HL-60 (cell line): ENCODE measurements around the gene ARHGAP25.

Experiments
- CTCF ChIP-seq: IDR thresholded peaks from one replicate; pipeline ENCODE4 v1.5.1; 2011; ENCODE audit warnings: low read length, control low read depth, inconsistent platforms; ENCODE audit not compliant: insufficient read depth
- POLR2AphosphoS5 ChIP-seq: IDR thresholded peaks from 2 replicates; pipeline ENCODE4 v1.6.1; 2012; ENCODE audit warnings: low read depth
- TF ChIP-seq, protein P1 (sequence below): IDR thresholded peaks from 2 replicates; pipeline ENCODE4 v1.6.1; 2012; ENCODE audit warnings: low read depth; ENCODE audit not compliant: insufficient replicate concordance

GRCh38 chr2:68770271-68771111, 35.9 kb downstream of the ARHGAP25 start:
- TF ChIP-seq, protein P1, sequence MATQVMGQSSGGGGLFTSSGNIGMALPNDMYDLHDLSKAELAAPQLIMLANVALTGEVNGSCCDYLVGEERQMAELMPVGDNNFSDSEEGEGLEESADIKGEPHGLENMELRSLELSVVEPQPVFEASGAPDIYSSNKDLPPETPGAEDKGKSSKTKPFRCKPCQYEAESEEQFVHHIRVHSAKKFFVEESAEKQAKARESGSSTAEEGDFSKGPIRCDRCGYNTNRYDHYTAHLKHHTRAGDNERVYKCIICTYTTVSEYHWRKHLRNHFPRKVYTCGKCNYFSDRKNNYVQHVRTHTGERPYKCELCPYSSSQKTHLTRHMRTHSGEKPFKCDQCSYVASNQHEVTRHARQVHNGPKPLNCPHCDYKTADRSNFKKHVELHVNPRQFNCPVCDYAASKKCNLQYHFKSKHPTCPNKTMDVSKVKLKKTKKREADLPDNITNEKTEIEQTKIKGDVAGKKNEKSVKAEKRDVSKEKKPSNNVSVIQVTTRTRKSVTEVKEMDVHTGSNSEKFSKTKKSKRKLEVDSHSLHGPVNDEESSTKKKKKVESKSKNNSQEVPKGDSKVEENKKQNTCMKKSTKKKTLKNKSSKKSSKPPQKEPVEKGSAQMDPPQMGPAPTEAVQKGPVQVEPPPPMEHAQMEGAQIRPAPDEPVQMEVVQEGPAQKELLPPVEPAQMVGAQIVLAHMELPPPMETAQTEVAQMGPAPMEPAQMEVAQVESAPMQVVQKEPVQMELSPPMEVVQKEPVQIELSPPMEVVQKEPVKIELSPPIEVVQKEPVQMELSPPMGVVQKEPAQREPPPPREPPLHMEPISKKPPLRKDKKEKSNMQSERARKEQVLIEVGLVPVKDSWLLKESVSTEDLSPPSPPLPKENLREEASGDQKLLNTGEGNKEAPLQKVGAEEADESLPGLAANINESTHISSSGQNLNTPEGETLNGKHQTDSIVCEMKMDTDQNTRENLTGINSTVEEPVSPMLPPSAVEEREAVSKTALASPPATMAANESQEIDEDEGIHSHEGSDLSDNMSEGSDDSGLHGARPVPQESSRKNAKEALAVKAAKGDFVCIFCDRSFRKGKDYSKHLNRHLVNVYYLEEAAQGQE = no peak
- TF ChIP-seq CTCF = no peak
- peak; percentile 42; the same call in 1 of the 2 replicates for TF ChIP-seq POLR2AphosphoS5
